ENCODE data around the gene PRKCE. TPM values are rescaled to one million over a fixed set of nuclear protein-coding genes. Genes with fewer than 3 reads are reported as not detected.
"Not testable (repeated sequence)": the region's sequence is repeated elsewhere in the genome, so short reads cannot be mapped to it uniquely, and the experiment has no call there.

Gene PRKCE
- total RNA-seq, 1 donor from 2014 or later, result 4.6 TPM

DNA sequence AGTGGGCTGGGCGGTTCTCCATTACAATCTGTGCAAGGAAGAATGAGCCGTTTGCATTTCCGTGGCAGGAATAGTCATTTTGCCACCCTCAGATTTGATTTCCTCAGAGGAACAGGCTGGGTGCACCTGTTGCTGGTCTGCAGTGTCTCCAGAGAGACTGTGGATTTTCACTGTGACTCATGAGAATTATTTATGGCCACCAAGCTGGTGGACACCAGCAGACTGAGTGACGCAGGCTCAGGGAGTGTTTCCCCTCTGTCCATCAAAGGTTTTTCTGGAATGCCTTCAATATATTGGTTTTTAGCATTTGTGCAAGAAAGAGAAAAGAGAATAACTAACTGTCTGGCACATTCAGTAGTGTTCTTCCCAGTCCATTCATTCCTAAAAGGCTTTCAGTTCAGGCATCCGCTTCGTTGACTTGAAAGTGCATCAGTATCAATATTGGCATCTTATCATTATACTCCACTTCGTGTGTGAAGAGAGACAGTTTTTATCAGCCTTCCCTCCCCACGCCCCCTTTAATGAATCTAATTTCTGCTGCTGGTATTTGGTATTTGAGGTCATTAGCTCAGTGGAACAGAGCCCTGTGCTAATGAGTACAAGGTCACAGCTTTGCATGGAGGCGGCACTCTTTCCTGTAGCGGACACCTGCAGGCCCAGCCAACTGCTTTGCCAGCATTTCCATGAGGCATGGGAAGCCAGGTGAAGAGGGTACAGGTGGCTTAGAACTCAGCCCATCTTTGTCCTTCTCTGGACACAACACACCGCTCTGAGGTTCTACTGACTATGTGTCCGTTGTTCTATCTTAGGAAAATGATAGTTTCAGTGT lies 39.9 kb downstream of the PRKCE start:
- H3K27ac ChIP-seq, result no peak overlapping the region
- no peaks in the 10 kb centered on the region for H3K27me3 ChIP-seq
- no peak overlapping the region for H3K4me3 ChIP-seq
- intact Hi-C loops (cut with DNase I), result no loop called here
- TF ChIP-seq, protein P1, sequence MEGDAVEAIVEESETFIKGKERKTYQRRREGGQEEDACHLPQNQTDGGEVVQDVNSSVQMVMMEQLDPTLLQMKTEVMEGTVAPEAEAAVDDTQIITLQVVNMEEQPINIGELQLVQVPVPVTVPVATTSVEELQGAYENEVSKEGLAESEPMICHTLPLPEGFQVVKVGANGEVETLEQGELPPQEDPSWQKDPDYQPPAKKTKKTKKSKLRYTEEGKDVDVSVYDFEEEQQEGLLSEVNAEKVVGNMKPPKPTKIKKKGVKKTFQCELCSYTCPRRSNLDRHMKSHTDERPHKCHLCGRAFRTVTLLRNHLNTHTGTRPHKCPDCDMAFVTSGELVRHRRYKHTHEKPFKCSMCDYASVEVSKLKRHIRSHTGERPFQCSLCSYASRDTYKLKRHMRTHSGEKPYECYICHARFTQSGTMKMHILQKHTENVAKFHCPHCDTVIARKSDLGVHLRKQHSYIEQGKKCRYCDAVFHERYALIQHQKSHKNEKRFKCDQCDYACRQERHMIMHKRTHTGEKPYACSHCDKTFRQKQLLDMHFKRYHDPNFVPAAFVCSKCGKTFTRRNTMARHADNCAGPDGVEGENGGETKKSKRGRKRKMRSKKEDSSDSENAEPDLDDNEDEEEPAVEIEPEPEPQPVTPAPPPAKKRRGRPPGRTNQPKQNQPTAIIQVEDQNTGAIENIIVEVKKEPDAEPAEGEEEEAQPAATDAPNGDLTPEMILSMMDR (IDR thresholded peaks at IDR 0.05), result no peak
- no peaks in the 10 kb centered on the region for H3K9me3 ChIP-seq
- no peak for DNase-seq (ENCODE audit: low spot score in 2 of 2)
- no peaks in the 10 kb centered on the region for H3K36me3 ChIP-seq
- no peaks in the 10 kb centered on the region for H3K4me1 ChIP-seq

DNA sequence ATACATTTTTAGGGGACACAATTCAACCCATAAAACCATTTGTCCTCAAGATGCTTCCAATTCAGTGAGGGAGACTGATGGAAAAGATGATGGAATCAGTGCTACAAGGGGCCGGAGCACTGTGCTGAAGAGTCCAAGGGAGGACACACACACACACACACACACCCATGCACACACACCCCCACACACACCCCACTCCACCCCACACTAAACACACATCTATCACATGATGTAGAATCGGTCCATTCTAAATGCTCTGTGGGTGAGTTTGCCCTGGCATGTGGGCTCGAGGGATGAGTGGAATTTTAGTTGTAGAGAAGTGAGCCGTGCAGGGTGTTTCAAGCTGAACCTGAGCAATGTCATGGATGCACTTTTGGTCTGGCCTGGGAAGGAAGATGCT lies 41.1 kb downstream of the PRKCE start:
- TF ChIP-seq, protein P1 (IDR thresholded peaks at IDR 0.05), result no peak
- Histone ChIP-seq H3K4me3 (no peak overlapping the region), H3K4me1 (no peaks in the 10 kb centered on the region), H3K9me3 (no peaks in the 10 kb centered on the region), H3K27me3 (no peaks in the 10 kb centered on the region), H3K27ac (no peak overlapping the region), H3K36me3 (no peaks in the 10 kb centered on the region)
- intact Hi-C loops (cut with DNase I), result no loop called here
- DNase-seq (ENCODE audit: low spot score in 2 of 2), result no peak

DNA sequence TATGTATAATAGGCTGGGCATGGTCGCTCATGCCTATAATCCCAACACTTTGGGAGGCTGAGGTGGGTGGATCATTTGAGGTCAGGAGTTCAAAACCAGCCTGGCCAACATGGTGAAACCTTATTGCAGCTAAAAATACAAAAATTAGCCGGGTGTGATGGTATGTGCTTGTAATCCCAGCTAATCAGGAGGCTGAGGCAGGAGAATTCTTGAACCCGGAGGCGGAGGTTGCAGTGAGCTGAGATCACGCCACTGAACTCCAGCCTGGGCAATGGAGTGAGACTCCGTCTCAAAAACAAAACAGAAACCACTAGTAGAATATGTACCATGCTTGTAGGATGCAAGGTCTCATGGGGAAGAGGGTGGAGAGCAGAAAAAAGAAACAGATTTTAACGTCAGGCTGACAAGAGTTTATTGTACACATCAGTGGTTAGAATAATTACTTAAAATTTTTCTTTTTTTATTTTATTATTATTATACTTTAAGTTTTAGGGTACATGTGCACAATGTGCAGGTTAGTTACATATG lies 44.1 kb downstream of the PRKCE start:
- H3K27me3 ChIP-seq; H3K27ac ChIP-seq; H3K9me3 ChIP-seq; H3K4me1 ChIP-seq; DNase-seq (ENCODE audit: low spot score in 2 of 2); H3K4me3 ChIP-seq; intact Hi-C loops (cut with DNase I); H3K36me3 ChIP-seq: not testable (repeated sequence)

DNA sequence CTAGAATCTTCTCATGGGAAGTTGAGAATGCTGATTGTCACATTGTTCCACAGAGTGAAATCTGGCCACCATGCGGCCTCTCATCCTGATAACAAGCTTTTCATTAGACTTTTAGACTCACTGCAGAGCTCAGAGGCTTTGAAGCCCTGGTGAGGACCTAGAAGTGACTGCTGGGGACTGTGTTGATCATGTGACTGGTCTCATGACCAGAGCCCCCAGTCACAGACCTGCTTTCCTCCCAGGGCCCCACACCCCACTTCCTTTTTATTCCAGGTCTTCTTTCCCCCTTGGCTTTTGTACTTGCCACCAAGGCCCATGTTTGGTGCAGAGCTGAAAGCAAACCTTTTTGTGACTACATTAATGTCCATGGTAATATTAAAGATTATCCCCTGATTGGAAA lies 45.2 kb downstream of the PRKCE start:
- Histone ChIP-seq H3K36me3 (no peaks in the 10 kb centered on the region), H3K27me3 (no peaks in the 10 kb centered on the region), H3K4me1 (no peaks in the 10 kb centered on the region), H3K9me3 (no peaks in the 10 kb centered on the region), H3K27ac (no peak overlapping the region), H3K4me3 (no peak overlapping the region)
- intact Hi-C loops (cut with DNase I), result no loop called here
- TF ChIP-seq, protein P1 (IDR thresholded peaks at IDR 0.05), result no peak
- no peak for DNase-seq (ENCODE audit: low spot score in 2 of 2)

DNA sequence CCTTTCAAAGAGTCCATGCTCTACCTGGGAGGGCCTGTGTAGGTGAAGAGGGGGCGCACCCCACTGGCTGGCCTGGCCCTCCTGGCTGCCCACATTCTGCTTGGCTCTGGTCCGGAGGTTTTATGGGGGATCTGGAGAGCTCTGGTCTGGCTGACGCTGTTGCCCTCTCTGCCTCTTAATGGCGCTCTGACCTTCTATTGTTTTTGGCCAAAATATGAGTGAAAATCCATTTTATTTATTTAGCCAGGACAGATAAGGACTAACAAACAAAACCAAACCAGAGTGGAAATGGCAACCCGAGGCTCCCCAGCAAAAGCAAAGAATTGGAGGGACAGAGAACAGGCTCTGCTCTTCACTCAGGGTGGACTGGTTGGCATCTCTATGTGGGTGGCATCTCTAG lies 45.7 kb downstream of the PRKCE start:
- H3K4me1 ChIP-seq, result no peaks in the 10 kb centered on the region
- H3K9me3 ChIP-seq, result no peaks in the 10 kb centered on the region
- no peaks in the 10 kb centered on the region for H3K27me3 ChIP-seq
- TF ChIP-seq, protein P1 (IDR thresholded peaks at IDR 0.05), result no peak
- no peaks in the 10 kb centered on the region for H3K36me3 ChIP-seq
- H3K27ac ChIP-seq, result no peak overlapping the region
- no peak overlapping the region for H3K4me3 ChIP-seq
- no peak for DNase-seq (ENCODE audit: low spot score in 2 of 2)
- intact Hi-C loops (cut with DNase I), result no loop called here

DNA sequence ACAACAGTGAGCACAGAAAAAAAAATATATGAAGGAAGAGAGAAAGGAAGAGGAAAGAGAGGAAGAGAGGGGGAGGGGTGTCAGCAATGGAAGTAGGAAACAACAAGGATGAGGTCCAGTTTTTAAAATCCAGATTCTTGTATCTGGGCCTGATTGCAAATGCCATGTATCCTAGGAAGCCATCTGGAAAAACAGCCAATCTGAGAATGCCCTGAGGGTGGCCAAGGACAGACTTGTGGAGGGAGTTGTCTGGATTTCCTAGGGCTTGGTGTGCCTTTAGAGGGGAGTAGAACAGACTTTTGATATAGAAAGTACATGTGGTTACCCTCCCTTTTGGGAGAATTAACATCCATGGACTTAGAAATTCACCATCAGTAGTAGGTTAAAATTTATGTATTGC lies 47.1 kb downstream of the PRKCE start:
- no peak overlapping the region for H3K27ac ChIP-seq
- H3K27me3 ChIP-seq, result no peaks in the 10 kb centered on the region
- TF ChIP-seq, protein P1 (IDR thresholded peaks at IDR 0.05), result no peak
- intact Hi-C loops (cut with DNase I), result no loop called here
- no peaks in the 10 kb centered on the region for H3K9me3 ChIP-seq
- no peaks in the 10 kb centered on the region for H3K4me1 ChIP-seq
- H3K4me3 ChIP-seq, result no peak overlapping the region
- DNase-seq (ENCODE audit: low spot score in 2 of 2), result no peak
- no peaks in the 10 kb centered on the region for H3K36me3 ChIP-seq

Measured in ascending aorta (tissue), 2 donors.